Upper lobe of left lung (tissue), 6 donors: ENCODE data around the gene EIPR1. TPM values are rescaled to one million over a fixed set of nuclear protein-coding genes. Genes with fewer than 3 reads are reported as not detected.
"Not testable (repeated sequence)": the region's sequence is repeated elsewhere in the genome, so short reads cannot be mapped to it uniquely, and the experiment has no call there.

ENCODE experiments used
- ATAC-seq, 2 donors: fragments of 200-7000 bp; cut with Tn5 transposase; one replicate each; pipeline ENCODE4 v1.9.1; 2022; ENCODE audit warnings: mild to moderate bottlenecking in 2 of 2, moderate library complexity in 2 of 2; ENCODE audit not compliant: low FRiP score in 2 of 2
- DNase-seq, 2 donors: peaks; one replicate each; pipeline ENCODE4 v3.0.0-alpha.2; 2019 to 2020
- H3K27ac ChIP-seq, 4 donors: fragments of 200-600 bp; sonication (generic); one replicate each; pipeline ENCODE4 v1.5.1; 2016 to 2019
- H3K27me3 ChIP-seq, 4 donors: fragments of 200-600 bp; sonication (generic); one replicate each; pipeline ENCODE4 v1.5.1; 2017 to 2019
- H3K36me3 ChIP-seq, 4 donors: fragments of 200-600 bp; sonication (generic); one replicate each; pipeline ENCODE4 v1.5.1; 2016 to 2019
- H3K4me1 ChIP-seq, 4 donors: fragments of 200-600 bp; sonication (generic); one replicate each; pipeline ENCODE4 v1.5.1; 2018 to 2019
- H3K4me3 ChIP-seq, 4 donors: fragments of 200-600 bp; sonication (generic); one replicate each; pipeline ENCODE4 v1.5.1; 2017 to 2019; ENCODE audit warnings: mild to moderate bottlenecking in 2 of 4, moderate library complexity in 1 of 4
- H3K9me3 ChIP-seq, 4 donors: fragments of 200-600 bp; sonication (generic); one replicate each; pipeline ENCODE4 v1.5.1; 2018 to 2019
- EP300 ChIP-seq, 4 donors: sonication (generic); formaldehyde crosslinking; IDR thresholded peaks; one replicate each; pipeline ENCODE4 v1.5.1; 2017; ENCODE audit warnings: antibody characterized with exemption in 4 of 4, control low read depth in 2 of 4
- POLR2A ChIP-seq, 4 donors: fragments of 450-650 bp; IDR thresholded peaks; one replicate each; pipeline ENCODE4 v1.5.1; 2016 to 2017; ENCODE audit warnings: antibody characterized with exemption in 4 of 4, mild to moderate bottlenecking in 2 of 4
- POLR2AphosphoS5 ChIP-seq, 2 donors: sonication (generic); formaldehyde crosslinking; IDR thresholded peaks; one replicate each; pipeline ENCODE4 v1.5.1; 2017; ENCODE audit warnings: antibody characterized with exemption in 2 of 2
- WGBS, 2 donors: methylation state at CpG; one replicate each; pipeline ENCODE4 v1.1.5; 2017 to 2018; 5-methylcytosine and 5-hydroxymethylcytosine counted together
- total RNA-seq, 6 donors: library from RNA; depleted of rRNA in 4 of 6; stranded (reverse); fragments of >200 nt in 4 of 6; gene quantifications; one replicate each; pipeline versions ENCODE4 v1.1.0 to v1.2.1, GENCODE V29; 2016 to 2021
- TF ChIP-seq, protein P1 (sequence below), 6 experiments: fragments of 450-650 bp in 4 of 6; fragments of 200-600 bp in 2 of 6; sonication (generic) in 2 of 6; IDR thresholded peaks; one replicate each; pipeline ENCODE4 v1.5.1; 2016 to 2019; ENCODE audit warnings: antibody characterized with exemption in 6 of 6
- donor health status: DM: no; HTN: no; CAD: no; lungs with moderate emphysema.
- donor health status: DM: no; HTN: yes; CAD: no; lungs with severe emphysema.

EIPR1 gene
- total RNA-seq, 6 donors from 2014 or later, result 17.6 to 39.8 (median 23.6) TPM

DNA sequence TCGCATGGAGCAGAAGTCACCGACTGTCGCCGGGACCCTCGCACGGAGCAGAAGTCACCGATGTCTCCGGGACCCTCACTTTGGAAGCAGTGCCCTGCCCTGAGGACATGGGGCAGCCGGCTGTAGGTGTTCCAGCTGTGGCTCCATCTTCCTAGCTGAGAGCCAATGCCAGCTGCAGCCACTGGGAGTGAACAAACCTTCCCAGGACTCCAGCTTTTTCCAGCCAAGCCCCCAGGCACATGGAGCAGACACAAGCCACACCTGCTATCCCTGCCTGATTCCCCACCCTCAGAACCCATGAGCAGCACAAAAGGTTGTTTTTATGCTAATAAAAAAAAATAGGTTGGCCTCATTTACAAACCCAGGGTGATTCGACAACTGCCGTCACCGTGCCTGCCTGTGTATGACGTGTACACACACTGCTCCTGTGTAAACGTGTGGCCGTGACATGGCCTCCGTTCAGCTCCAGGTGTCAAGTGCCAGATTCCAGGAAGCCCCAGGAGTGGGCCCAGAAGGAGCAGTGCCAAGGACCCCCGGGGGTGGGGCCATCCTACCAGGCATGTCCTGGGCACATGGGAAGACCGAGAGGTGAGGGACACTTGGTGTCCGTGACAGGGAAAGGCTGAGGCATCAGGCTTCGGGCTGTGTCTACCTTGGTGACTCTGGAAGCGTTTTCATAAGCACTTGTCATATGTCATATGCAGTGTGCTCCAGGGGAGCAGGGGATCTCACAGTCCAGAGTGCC is 91.5 kb downstream of the EIPR1 start:
- peak in 1 of 2 donors; percentile 16 for DNase-seq
- H3K36me3 ChIP-seq, result no peaks in the 10 kb centered on the region
- no peak overlapping the region for H3K27ac ChIP-seq
- WGBS, 2 donors, result 91% methylated on average over 20 of the region's 21 CpGs; no CpG with 5 or more reads in 1 of the 2 donors
- H3K4me1 ChIP-seq, result peaks cover 0 to 3% (median 0%) of the 10 kb centered on the region in 4 donors
- H3K4me3 ChIP-seq, result no peak overlapping the region
- TF ChIP-seq POLR2A (IDR thresholded peaks at IDR 0.05) (no peak), POLR2AphosphoS5 (IDR thresholded peaks at IDR 0.05) (no peak), EP300 (IDR thresholded peaks at IDR 0.05) (no peak)
- TF ChIP-seq, protein P1, sequence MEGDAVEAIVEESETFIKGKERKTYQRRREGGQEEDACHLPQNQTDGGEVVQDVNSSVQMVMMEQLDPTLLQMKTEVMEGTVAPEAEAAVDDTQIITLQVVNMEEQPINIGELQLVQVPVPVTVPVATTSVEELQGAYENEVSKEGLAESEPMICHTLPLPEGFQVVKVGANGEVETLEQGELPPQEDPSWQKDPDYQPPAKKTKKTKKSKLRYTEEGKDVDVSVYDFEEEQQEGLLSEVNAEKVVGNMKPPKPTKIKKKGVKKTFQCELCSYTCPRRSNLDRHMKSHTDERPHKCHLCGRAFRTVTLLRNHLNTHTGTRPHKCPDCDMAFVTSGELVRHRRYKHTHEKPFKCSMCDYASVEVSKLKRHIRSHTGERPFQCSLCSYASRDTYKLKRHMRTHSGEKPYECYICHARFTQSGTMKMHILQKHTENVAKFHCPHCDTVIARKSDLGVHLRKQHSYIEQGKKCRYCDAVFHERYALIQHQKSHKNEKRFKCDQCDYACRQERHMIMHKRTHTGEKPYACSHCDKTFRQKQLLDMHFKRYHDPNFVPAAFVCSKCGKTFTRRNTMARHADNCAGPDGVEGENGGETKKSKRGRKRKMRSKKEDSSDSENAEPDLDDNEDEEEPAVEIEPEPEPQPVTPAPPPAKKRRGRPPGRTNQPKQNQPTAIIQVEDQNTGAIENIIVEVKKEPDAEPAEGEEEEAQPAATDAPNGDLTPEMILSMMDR (IDR thresholded peaks at IDR 0.05), result no peak
- no peaks in the 10 kb centered on the region for H3K27me3 ChIP-seq
- no peak for ATAC-seq
- no peaks in the 10 kb centered on the region for H3K9me3 ChIP-seq

DNA sequence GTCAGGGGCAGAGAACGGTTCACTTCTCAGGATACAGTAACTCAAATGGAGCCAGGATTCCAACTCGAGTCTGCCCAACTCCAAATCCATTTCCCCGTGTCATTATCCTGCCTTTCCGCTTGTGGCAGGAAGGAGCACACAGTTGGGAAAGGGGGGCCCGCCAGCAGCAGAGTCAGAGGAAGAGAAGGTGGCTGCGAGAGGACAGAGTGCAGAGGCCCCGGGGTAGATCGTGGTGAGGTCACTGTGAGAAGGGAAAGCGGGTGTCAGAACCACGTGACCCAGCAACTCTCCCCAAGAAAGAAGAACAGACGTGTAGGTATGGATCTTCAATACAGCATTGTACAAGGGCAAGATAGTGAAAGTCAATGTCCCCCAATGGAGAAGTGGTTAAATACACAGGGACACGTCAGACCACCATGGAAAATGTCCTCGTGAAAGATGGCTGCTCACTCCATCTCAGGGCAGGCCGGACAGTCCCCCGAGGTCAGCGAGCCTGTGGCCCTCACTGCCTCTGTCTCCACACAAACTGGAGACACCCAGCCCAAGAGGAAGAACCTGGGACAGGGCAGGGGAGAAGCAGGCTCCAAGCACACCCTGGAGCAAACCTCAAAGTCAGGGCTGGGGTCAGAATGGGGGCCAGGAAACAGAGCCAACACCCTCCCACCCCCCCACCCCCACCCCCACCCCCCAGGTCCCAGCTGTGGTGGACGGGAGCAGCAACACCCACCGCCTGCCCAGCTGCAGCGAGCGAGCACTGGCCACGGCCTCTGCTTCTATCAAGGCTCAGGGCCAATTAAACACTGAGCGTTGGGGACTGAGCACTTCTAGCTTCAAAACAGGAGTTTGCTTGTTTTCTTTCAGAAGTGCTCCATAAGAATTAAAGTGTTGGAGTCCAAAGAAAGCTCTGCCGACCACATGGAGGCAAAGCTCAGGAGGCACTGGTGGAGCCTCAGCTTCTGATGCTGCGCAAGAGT is 92.7 kb downstream of the EIPR1 start:
- Histone ChIP-seq H3K36me3 (no peaks in the 10 kb centered on the region), H3K27me3 (no peaks in the 10 kb centered on the region), H3K4me3 (no peak overlapping the region), H3K4me1 (peaks cover 0 to 3% (median 0%) of the 10 kb centered on the region in 4 donors), H3K9me3 (no peaks in the 10 kb centered on the region), H3K27ac (no peak overlapping the region)
- DNase-seq, result peak in 1 of 2 donors; percentile 11
- WGBS, 2 donors, result 82 to 89% methylated on average over 18 to 24 of the region's 24 CpGs
- TF ChIP-seq, protein P1 (IDR thresholded peaks at IDR 0.05), result no peak
- TF ChIP-seq EP300 (IDR thresholded peaks at IDR 0.05) (no peak), POLR2A (IDR thresholded peaks at IDR 0.05) (no peak), POLR2AphosphoS5 (IDR thresholded peaks at IDR 0.05) (no peak)
- no peak for ATAC-seq

DNA sequence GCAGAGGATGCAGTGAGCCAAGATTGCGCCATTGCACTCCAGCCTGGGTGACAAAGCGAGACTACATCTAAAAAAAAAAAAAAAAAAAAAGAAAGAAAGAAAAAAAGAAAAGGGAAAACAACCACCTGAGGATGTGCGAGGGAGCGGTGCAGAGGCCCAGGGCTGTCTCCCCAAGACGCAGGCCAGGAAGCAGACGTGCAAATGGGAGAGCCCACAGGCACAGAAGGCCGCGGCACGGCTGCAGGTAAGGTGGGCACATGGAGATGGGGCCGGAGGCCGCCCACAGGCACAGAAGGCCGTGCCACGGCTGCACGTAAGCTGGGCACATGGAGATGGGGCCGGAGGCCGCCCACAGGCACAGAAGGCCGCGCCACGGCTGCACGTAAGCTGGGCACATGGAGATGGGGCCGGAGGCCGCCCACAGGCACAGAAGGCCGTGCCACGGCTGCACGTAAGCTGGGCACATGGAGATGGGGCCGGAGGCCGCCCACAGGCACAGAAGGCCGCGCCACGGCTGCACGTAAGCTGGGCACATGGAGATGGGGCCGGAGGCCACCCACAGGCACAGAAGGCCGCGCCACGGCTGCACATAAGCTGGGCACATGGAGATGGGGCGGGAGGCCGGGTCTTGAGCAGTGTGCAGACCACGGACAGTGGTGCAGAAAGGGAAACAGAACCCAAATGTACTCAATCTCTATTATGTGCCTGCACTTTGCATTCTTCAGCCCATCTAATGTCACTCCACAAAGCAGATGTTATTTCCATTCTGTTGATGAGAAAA is 93.6 kb downstream of the EIPR1 start:
- not testable (repeated sequence) for H3K27me3 ChIP-seq, H3K4me3 ChIP-seq, ATAC-seq, H3K36me3 ChIP-seq, H3K9me3 ChIP-seq, H3K4me1 ChIP-seq, H3K27ac ChIP-seq
- DNase-seq, result peak in 1 of 2 donors; percentile 9
- WGBS, 2 donors, result 94 to 98% methylated on average over 20 to 25 of the region's 38 CpGs

DNA sequence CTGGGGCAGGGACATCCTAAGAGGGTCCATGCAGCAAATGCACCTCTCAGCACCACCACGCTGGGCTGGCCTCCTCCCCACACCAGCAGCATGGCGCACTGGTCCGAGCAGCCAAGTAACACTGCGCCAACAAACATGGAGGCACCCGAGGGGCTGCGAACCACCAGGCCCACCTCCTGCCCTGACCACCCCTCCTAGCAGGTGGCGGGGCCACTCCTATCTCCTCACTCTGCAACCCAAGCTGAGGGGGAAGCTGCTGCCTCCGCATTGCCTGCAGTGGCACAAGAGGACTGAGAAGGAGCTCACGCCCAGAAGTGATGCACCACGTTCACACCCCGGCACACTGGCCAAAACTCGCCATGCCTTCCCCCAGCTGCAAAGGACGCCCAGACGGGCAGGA is 94.4 kb downstream of the EIPR1 start:
- no peak for TF ChIP-seq EP300 (IDR thresholded peaks at IDR 0.05)
- TF ChIP-seq POLR2AphosphoS5 (IDR thresholded peaks at IDR 0.05), result no peak
- TF ChIP-seq, protein P1 (IDR thresholded peaks at IDR 0.05), result no peak
- TF ChIP-seq POLR2A (IDR thresholded peaks at IDR 0.05), result no peak
- Histone ChIP-seq H3K36me3 (no peaks in the 10 kb centered on the region), H3K27ac (no peak overlapping the region), H3K4me1 (peaks cover 0 to 3% (median 0%) of the 10 kb centered on the region in 4 donors), H3K9me3 (no peaks in the 10 kb centered on the region), H3K27me3 (no peaks in the 10 kb centered on the region), H3K4me3 (no peak overlapping the region)
- 94 to 97% methylated on average over 8 to 14 of the region's 14 CpGs for WGBS, 2 donors
- peak in 1 of 2 donors; percentile 10 for DNase-seq
- ATAC-seq, result no peak
